Aorta (tissue), 5 donors: Measurements from ENCODE around the gene GRM5. TPM values are rescaled to one million over a fixed set of nuclear protein-coding genes. Genes with fewer than 3 reads are reported as not detected.

Experiments used
- ATAC-seq: fragments of 200-7000 bp; cut with Tn5 transposase; one replicate; pipeline ENCODE4 v1.9.1; 2022; ENCODE audit warnings: moderate library complexity; ENCODE audit not compliant: low FRiP score
- DNase-seq, 2 donors: peaks; one replicate each; pipeline ENCODE4 v3.0.0-alpha.2; 2020
- H3K27ac ChIP-seq, 2 donors: one replicate each; pipeline ENCODE4 v1.5.1; 2013; ENCODE audit warnings: low read length in 2 of 2, mild to moderate bottlenecking in 2 of 2, moderate library complexity in 2 of 2, control low read depth in 1 of 2, inconsistent platforms in 1 of 2, low read depth in 1 of 2
- H3K27me3 ChIP-seq, 2 donors: one replicate each; pipeline ENCODE4 v1.6.1; 2013; ENCODE audit warnings: control low read depth in 1 of 2, low read length in 1 of 2, mild to moderate bottlenecking in 1 of 2, moderate library complexity in 1 of 2; ENCODE audit not compliant: insufficient read depth in 2 of 2, control insufficient read depth in 1 of 2
- H3K36me3 ChIP-seq, 2 donors: one replicate each; pipeline ENCODE4 v1.6.1; 2013; ENCODE audit warnings: control low read depth in 1 of 2, low read length in 1 of 2, mild to moderate bottlenecking in 1 of 2; ENCODE audit not compliant: insufficient read depth in 2 of 2, control insufficient read depth in 1 of 2
- H3K4me1 ChIP-seq, 2 donors: one replicate each; pipeline ENCODE4 v1.6.1; 2013; ENCODE audit warnings: low read length in 2 of 2, control low read depth in 1 of 2, mild to moderate bottlenecking in 1 of 2, moderate library complexity in 1 of 2; ENCODE audit not compliant: insufficient read depth in 2 of 2, control insufficient read depth in 1 of 2
- H3K4me3 ChIP-seq, 2 donors: one replicate each; pipeline ENCODE4 v1.5.1; 2013; ENCODE audit warnings: low read length in 2 of 2, control low read depth in 1 of 2, mild to moderate bottlenecking in 1 of 2
- H3K9me3 ChIP-seq: one replicate; pipeline ENCODE4 v1.6.1; 2013; ENCODE audit warnings: mild to moderate bottlenecking, low read length; ENCODE audit not compliant: control insufficient read depth
- WGBS, 2 donors: extraction: QIAGEN DNeasy Blood & Tissue Kit; methylation state at CpG; one replicate each; pipeline ENCODE4 v1.1.7; 2013; 5-methylcytosine and 5-hydroxymethylcytosine counted together
- intact Hi-C, 2 donors: fragments of 100-400 bp; cut with DNase I; formaldehyde crosslinking; loops; one replicate each; pipeline versions ENCODE4 v1.14.2 to v1.15.0; 2022
- polyA plus RNA-seq, 2 donors: library from polyadenylated mRNA; stranded (reverse); fragments of 200-250 nt; gene quantifications; one replicate each; pipeline ENCODE4 v1.2.3, GENCODE V29; 2013
- total RNA-seq, 2 donors: library from RNA; stranded (reverse); fragmentation: NEBNext Ultra II Directional; extraction: Animal tissue kit (Norgen Biotek cat#: 25700); gene quantifications; one replicate each; pipeline ENCODE4 v1.2.1, GENCODE V29; 2021
- donor health status: healthy with polysubstance abuse.
- donor health status: Bipolar disorder and iron deficiency.
- donor health status: DM: no; HTN: no; CAD: no.
- donor health status: DM: no; HTN: no; CAD: no.
- donor health status: DM: yes; HTN: yes; CAD: no.

Gene GRM5
- total and polyA plus RNA-seq, 4 donors = 0.31 to 4.3 (median 3.4) TPM; not detected in 1

- no peak overlapping the region for H3K27ac ChIP-seq
- intact Hi-C loops = no loop called here
- ATAC-seq (no peak), DNase-seq (no peak)
- no peaks in the 10 kb centered on the region for H3K27me3 ChIP-seq
- no peaks in the 10 kb centered on the region for H3K4me1 ChIP-seq
- no peak overlapping the region for H3K4me3 ChIP-seq
- no peaks in the 10 kb centered on the region for H3K36me3 ChIP-seq
- H3K9me3 ChIP-seq = no peaks in the 10 kb centered on the region
- WGBS, 2 donors = 48 to 53% methylated on average over 3 of the region's 3 CpGs
Observed at GRCh38 chr11:88810420-88811097, 255.2 kb downstream of the GRM5 start.

GRCh38 chr11:88809126-88809525 is 256.7 kb downstream of the GRM5 start:
- ATAC-seq (no peak), DNase-seq (no peak)
- no peaks in the 10 kb centered on the region for H3K27me3 ChIP-seq
- H3K4me1 ChIP-seq = no peaks in the 10 kb centered on the region
- H3K9me3 ChIP-seq = no peaks in the 10 kb centered on the region
- WGBS, 2 donors = 62 to 67% methylated on average over 1 of the region's 1 CpG
- no peak overlapping the region for H3K27ac ChIP-seq
- intact Hi-C loops = no loop called here
- H3K36me3 ChIP-seq = no peaks in the 10 kb centered on the region
- H3K4me3 ChIP-seq = no peak overlapping the region

GRCh38 chr11:88807349-88807748 is 258.4 kb downstream of the GRM5 start:
- WGBS, 2 donors = 62 to 65% methylated on average over 1 of the region's 1 CpG
- no peaks in the 10 kb centered on the region for H3K27me3 ChIP-seq
- no peaks in the 10 kb centered on the region for H3K4me1 ChIP-seq
- no peaks in the 10 kb centered on the region for H3K9me3 ChIP-seq
- ATAC-seq (no peak), DNase-seq (no peak)
- intact Hi-C loops = no loop called here
- H3K36me3 ChIP-seq = no peaks in the 10 kb centered on the region
- H3K27ac ChIP-seq = no peak overlapping the region
- H3K4me3 ChIP-seq = no peak overlapping the region

- no peak for ATAC-seq
- Histone ChIP-seq H3K4me1 (no peaks in the 10 kb centered on the region), H3K36me3 (no peaks in the 10 kb centered on the region), H3K27ac (no peak overlapping the region), H3K27me3 (no peaks in the 10 kb centered on the region), H3K4me3 (no peak overlapping the region), H3K9me3 (no peaks in the 10 kb centered on the region)
- WGBS, 2 donors = 41 to 48% methylated on average over 1 of the region's 1 CpG
- intact Hi-C loops = no loop called here
- DNase-seq = no peak
Observed at GRCh38 chr11:88806410-88806809, 259.4 kb downstream of the GRM5 start.

GRCh38 chr11:88801484-88802123 is 264.2 kb downstream of the GRM5 start:
- no peaks in the 10 kb centered on the region for H3K36me3 ChIP-seq
- H3K27me3 ChIP-seq = no peaks in the 10 kb centered on the region
- H3K4me3 ChIP-seq = no peak overlapping the region
- 45 to 58% methylated on average over 2 of the region's 2 CpGs for WGBS, 2 donors
- H3K4me1 ChIP-seq = no peaks in the 10 kb centered on the region
- ATAC-seq = no peak
- DNase-seq = no peak
- no peak overlapping the region for H3K27ac ChIP-seq
- no peaks in the 10 kb centered on the region for H3K9me3 ChIP-seq
- intact Hi-C loops = no loop called here

- DNase-seq (no peak), ATAC-seq (no peak)
- no peak overlapping the region for H3K4me3 ChIP-seq
- intact Hi-C loops = no loop called here
- no peaks in the 10 kb centered on the region for H3K4me1 ChIP-seq
- H3K27me3 ChIP-seq = no peaks in the 10 kb centered on the region
- H3K36me3 ChIP-seq = no peaks in the 10 kb centered on the region
- 24 to 33% methylated on average over 1 of the region's 1 CpG for WGBS, 2 donors
- H3K27ac ChIP-seq = no peak overlapping the region
- no peaks in the 10 kb centered on the region for H3K9me3 ChIP-seq
Observed at GRCh38 chr11:88799771-88800500, 265.8 kb downstream of the GRM5 start.

GRCh38 chr11:88790182-88790581 is 275.6 kb downstream of the GRM5 start:
- H3K27me3 ChIP-seq = no peaks in the 10 kb centered on the region
- H3K4me3 ChIP-seq = no peak overlapping the region
- H3K27ac ChIP-seq = no peak overlapping the region
- intact Hi-C loops = no loop called here
- no peaks in the 10 kb centered on the region for H3K36me3 ChIP-seq
- no peak for ATAC-seq
- H3K9me3 ChIP-seq = no peaks in the 10 kb centered on the region
- no peaks in the 10 kb centered on the region for H3K4me1 ChIP-seq
- no peak for DNase-seq

GRCh38 chr11:88779577-88779976 is 286.2 kb downstream of the GRM5 start:
- H3K9me3 ChIP-seq = no peaks in the 10 kb centered on the region
- no peak overlapping the region for H3K4me3 ChIP-seq
- ATAC-seq = no peak
- whole genome bisulfite sequencing, 2 donors = 38 to 50% methylated on average over 4 of the region's 4 CpGs
- DNase-seq = no peak
- no peaks in the 10 kb centered on the region for H3K36me3 ChIP-seq
- no peaks in the 10 kb centered on the region for H3K4me1 ChIP-seq
- no peaks in the 10 kb centered on the region for H3K27me3 ChIP-seq
- intact Hi-C loops = no loop called here
- no peak overlapping the region for H3K27ac ChIP-seq
